G401.6 (cell line): Measurements from ENCODE around the gene ZAP70.

Experiments
- FAIRE-seq: peaks from 2 replicates; lab custom pipeline; 2012; peaks lifted over from hg19 to GRCh38; lab: Jason Lieb, UNC

ZAP70 gene

GRCh38 chr2:97734061-97735051 is 21.0 kb downstream of the ZAP70 start:
- FAIRE-seq, result no peak

- FAIRE-seq, result no peak
Observed at GRCh38 chr2:97735161-97735561, 21.8 kb downstream of the ZAP70 start.

- FAIRE-seq, result no peak
Observed at GRCh38 chr2:97736185-97736584, 22.8 kb downstream of the ZAP70 start.

- FAIRE-seq, result no peak
Observed at GRCh38 chr2:97736608-97737330, 23.4 kb downstream of the ZAP70 start.

GRCh38 chr2:97737421-97738178 is 24.2 kb downstream of the ZAP70 start:
- no peak for FAIRE-seq

- no peak for FAIRE-seq
Observed at GRCh38 chr2:97738179-97739019, 25.0 kb downstream of the ZAP70 start.

- FAIRE-seq, result no peak
Observed at GRCh38 chr2:97739020-97739892, 25.9 kb downstream of the ZAP70 start.

GRCh38 chr2:97739893-97740245 is 26.5 kb downstream of the ZAP70 start:
- FAIRE-seq, result no peak

GRCh38 chr2:97740590-97741182 is 27.3 kb downstream of the ZAP70 start:
- no peak for FAIRE-seq

GRCh38 chr2:97741251-97741650 is 27.9 kb downstream of the ZAP70 start:
- FAIRE-seq, result no peak

- FAIRE-seq, result no peak
Observed at GRCh38 chr2:97741686-97742085, 28.3 kb downstream of the ZAP70 start.

- FAIRE-seq, result no peak
Observed at GRCh38 chr2:97742381-97742847, 29.0 kb downstream of the ZAP70 start.

GRCh38 chr2:97743913-97744312 is 30.5 kb downstream of the ZAP70 start:
- no peak for FAIRE-seq

GRCh38 chr2:97745474-97746174 is 32.2 kb downstream of the ZAP70 start:
- no peak for FAIRE-seq

- FAIRE-seq, result no peak
Observed at GRCh38 chr2:97747285-97747684, 33.9 kb downstream of the ZAP70 start.

- no peak for FAIRE-seq
Observed at GRCh38 chr2:97747716-97748115, 34.3 kb downstream of the ZAP70 start.

- FAIRE-seq, result no peak
Observed at GRCh38 chr2:97749581-97749980, 36.2 kb downstream of the ZAP70 start.

GRCh38 chr2:97750017-97750416 is 36.6 kb downstream of the ZAP70 start:
- no peak for FAIRE-seq

GRCh38 chr2:97751752-97752151 is 38.4 kb downstream of the ZAP70 start:
- no peak for FAIRE-seq
